ENCODE results near the gene VSIG10L. TPM values are rescaled to one million over a fixed set of nuclear protein-coding genes. Genes with fewer than 3 reads are reported as not detected.

VSIG10L gene
- total RNA-seq, result 0.18 and 0.19 TPM in 2 replicates

DNA sequence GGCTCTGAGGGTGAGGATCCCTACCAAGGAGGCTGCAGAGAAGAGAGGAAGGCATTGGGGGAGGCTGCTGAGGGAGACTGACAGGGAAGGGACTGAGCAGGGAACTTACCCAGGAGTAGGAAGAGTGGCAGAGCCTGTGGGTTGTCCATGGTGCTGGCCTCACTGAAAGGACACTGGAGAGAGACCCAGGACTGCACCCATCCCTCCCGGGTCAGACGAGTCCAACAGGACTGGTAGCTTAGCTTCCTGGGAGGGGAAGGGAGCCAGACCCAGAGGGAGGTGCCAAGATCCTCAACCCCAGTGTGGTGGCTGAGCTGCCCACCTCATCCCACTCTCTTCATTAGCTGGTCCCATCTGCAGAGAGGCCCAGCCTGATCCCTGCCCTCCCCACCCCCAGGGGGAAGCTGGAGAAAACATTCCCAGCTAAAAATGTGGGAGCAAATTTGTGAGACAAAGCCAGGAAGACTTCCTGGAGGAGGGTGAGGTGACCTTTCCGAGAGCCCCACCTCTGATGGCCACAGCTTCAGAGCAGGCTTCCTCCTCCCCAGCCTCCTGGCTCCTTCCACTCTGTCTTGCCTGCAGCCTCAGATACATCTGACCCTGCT lies at the start of gene VSIG10L:
TSS of gene VSIG10L (minus strand) at position 164 of the 605 bp plus-strand sequence. CDS start at position 149, 15 bp downstream.

GRCh38 chr19:51387924-51388389 lies 46.0 kb upstream of the VSIG10L start, which contains the start of gene LIM2:
TSS of gene LIM2 (minus strand) at chr19:51387974. CDS start at chr19:51387443, 531 bp downstream.

GRCh38 chr19:51372649-51373504 lies 30.9 kb upstream of the VSIG10L start, which contains the start of gene NKG7:
TSS of gene NKG7 (minus strand) at chr19:51372654. CDS start at chr19:51372535, 119 bp downstream.

GRCh38 chr19:51368366-51369282 lies 26.7 kb upstream of the VSIG10L start, which contains the start of gene CLDND2:
TSS of gene CLDND2 (minus strand) at chr19:51369003. CDS start at chr19:51368577, 426 bp downstream.

DNA sequence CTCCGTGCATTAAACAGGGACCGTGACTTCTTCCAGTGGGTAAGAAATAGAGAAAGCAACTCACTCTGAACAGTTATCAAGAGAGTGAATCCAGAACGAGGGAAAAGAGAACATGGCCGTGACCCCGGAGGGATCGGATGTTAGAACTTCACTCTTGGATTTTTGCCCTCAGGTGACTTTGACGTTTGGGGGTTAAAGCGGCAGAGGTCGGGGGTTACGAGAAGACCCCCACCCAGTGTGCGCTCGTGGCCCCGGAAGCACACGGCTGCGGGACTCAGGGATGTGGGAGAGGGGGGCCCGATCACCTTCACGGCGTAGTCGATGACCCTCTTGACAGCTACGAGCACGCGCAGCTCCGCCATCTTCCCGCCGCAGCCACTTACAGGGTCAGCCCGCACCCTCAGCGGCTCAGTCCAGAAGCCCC lies 24.0 kb upstream of the VSIG10L start, which contains the start of gene ETFB:
TSS of gene ETFB (minus strand) at position 424 of the 424 bp plus-strand sequence. CDS start at position 362, 62 bp downstream.

GRCh38 chr19:51311351-51312257 lies 30.3 kb downstream of the VSIG10L start, which contains the start of gene IGLON5:
TSS of gene IGLON5 (plus strand) at chr19:51311644. CDS start at chr19:51311848, 204 bp downstream.

Other genes with a start within 250 kb of the VSIG10L start
- 5.8 and 7.3 TPM in 2 replicates for gene CTU1, start 233.7 kb downstream of the VSIG10L start, total RNA-seq
- gene SIGLEC9, start 217.2 kb downstream of the VSIG10L start, total RNA-seq, result 0.09 TPM in 1 of 2 replicates, not detected in the other
- under 0.01 TPM in 1 of 2 replicates, not detected in the other for gene SIGLEC7, start 199.8 kb downstream of the VSIG10L start, total RNA-seq
- gene CD33, start 117.1 kb downstream of the VSIG10L start, total RNA-seq, result not detected in 2 replicates
- gene SIGLECL1, start 91.1 kb downstream of the VSIG10L start, total RNA-seq, result not detected in 2 replicates
- under 0.01 TPM in 1 of 2 replicates, not detected in the other for gene IGLON5, start 30.5 kb downstream of the VSIG10L start, total RNA-seq
- gene ETFB, start 24.2 kb upstream of the VSIG10L start, total RNA-seq, result 121 and 134 TPM in 2 replicates
- gene CLDND2, start 26.9 kb upstream of the VSIG10L start, total RNA-seq, result 0.18 TPM in 1 of 2 replicates, not detected in the other
- not detected in 2 replicates for gene NKG7, start 30.5 kb upstream of the VSIG10L start, total RNA-seq
- gene LIM2, start 45.8 kb upstream of the VSIG10L start, total RNA-seq, result not detected in 2 replicates
- not detected in 2 replicates for gene C19orf84, start 48.5 kb upstream of the VSIG10L start, total RNA-seq
- not detected in 2 replicates for gene SIGLEC10, start 75.5 kb upstream of the VSIG10L start, total RNA-seq
- not detected in 2 replicates for gene SIGLEC8, start 116.3 kb upstream of the VSIG10L start, total RNA-seq
- gene CEACAM18, start 136.4 kb upstream of the VSIG10L start, total RNA-seq, result not detected in 2 replicates
- not detected in 2 replicates for gene SIGLEC12, start 159.7 kb upstream of the VSIG10L start, total RNA-seq
- gene SIGLEC6, start 189.5 kb upstream of the VSIG10L start, total RNA-seq, result not detected in 2 replicates
- 4.2 and 8.6 TPM in 2 replicates for gene ZNF175, start 229.1 kb upstream of the VSIG10L start, total RNA-seq

All from endothelial cell of coronary artery (primary cell).